Cardiac fibroblast (primary cell): ENCODE measurements around the gene GHSR.
A peak's percentile ranks its signal among the peaks of the same experiment; 100 is the strongest.
"Not testable (repeated sequence)": the region's sequence is repeated elsewhere in the genome, so short reads cannot be mapped to it uniquely, and the experiment has no call there.

ENCODE experiments used
- DNase-seq, 2 donors: peaks; one replicate each; pipeline versions ENCODE4 v3.0.0 to v3.0.0-alpha.2; 2010; ENCODE audit warnings: low read depth in 2 of 2
- H3K4me3 ChIP-seq, 2 donors: replicated peaks in 1 of 2; 1 replicate in 1 of 2; 2 replicates in 1 of 2; pipeline ENCODE4 v1.5.1; 2011; ENCODE audit warnings: low read depth in 2 of 2, low read length in 2 of 2, mild to moderate bottlenecking in 2 of 2, moderate library complexity in 1 of 2
- TF ChIP-seq, protein P1 (sequence below): IDR thresholded peaks from one replicate; pipeline ENCODE4 v1.5.1; 2011; ENCODE audit warnings: low read depth, mild to moderate bottlenecking, low read length, inconsistent platforms

The GHSR gene

DNA sequence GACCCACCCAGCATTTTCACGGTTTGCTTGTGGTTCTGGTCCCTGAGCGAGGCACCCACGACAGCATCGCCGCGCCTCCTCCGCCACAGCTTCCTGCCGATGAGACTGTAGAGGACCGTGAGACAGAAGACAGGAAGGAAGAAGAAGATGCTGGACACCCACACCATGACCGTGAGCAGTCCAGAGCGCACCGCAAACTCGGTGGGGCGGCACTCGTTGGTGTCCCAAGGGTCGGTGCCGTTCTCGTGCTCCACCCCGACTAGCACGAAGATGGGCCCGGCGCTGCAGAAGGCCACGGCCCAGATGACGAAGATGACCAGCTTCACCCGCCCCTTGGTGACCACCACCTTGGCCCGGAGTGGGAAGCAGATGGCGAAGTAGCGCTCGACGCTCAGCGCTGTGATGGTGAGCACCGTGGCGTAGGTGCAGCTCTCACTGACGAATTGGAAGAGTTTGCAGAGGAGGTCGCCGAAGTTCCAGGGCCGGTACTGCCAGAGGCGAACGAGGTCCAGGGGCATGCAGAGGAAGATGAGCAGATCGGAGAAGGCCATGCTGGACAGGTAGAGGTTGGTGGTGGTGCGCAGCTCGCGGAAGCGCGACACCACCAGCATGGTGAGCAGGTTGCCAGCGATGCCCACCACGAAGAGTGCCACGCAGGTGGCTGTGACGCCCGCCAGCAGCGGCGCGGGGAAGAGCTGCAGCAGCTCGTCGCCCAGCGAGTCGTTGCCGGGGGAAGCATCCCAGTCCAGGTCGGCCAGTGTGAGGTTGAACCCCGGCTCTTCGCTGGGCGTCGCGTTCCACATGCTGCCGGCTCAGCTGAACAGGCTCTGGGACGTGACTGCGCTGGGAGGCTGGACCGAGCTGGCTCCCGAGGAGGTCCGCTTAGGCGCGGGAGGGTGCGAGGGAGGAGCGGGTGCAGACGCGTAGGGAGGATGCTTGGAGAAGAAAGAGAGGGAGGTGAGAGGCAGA is at the start of gene GHSR:
GHSR (minus strand) TSS at position 846 of the 969 bp plus-strand sequence; CDS start at position 803, 43 bp downstream.
- TF ChIP-seq, protein P1, sequence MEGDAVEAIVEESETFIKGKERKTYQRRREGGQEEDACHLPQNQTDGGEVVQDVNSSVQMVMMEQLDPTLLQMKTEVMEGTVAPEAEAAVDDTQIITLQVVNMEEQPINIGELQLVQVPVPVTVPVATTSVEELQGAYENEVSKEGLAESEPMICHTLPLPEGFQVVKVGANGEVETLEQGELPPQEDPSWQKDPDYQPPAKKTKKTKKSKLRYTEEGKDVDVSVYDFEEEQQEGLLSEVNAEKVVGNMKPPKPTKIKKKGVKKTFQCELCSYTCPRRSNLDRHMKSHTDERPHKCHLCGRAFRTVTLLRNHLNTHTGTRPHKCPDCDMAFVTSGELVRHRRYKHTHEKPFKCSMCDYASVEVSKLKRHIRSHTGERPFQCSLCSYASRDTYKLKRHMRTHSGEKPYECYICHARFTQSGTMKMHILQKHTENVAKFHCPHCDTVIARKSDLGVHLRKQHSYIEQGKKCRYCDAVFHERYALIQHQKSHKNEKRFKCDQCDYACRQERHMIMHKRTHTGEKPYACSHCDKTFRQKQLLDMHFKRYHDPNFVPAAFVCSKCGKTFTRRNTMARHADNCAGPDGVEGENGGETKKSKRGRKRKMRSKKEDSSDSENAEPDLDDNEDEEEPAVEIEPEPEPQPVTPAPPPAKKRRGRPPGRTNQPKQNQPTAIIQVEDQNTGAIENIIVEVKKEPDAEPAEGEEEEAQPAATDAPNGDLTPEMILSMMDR = no peak
- no peak for DNase-seq
- H3K4me3 ChIP-seq = no peak within 1 kb of the TSS

- DNase-seq = peak; percentile 85 to 86
- not testable (repeated sequence) for H3K4me3 ChIP-seq
- TF ChIP-seq, protein P1 = peak; percentile 67
These were observed 42.0 kb upstream of the GHSR start for GRCh38 chr3:172490198-172490669.

GRCh38 chr3:172478116-172478515 is 29.9 kb upstream of the GHSR start:
- DNase-seq = no peak
- TF ChIP-seq, protein P1 = no peak

GRCh38 chr3:172476347-172476746 is 28.1 kb upstream of the GHSR start:
- DNase-seq = no peak
- TF ChIP-seq, protein P1 = no peak
- H3K4me3 ChIP-seq = no peak overlapping the region

More at GRCh38 chr3:172478116-172478515, 29.9 kb upstream of the GHSR start:
- no peak overlapping the region for H3K4me3 ChIP-seq

GRCh38 chr3:172475703-172476102 is 27.4 kb upstream of the GHSR start:
- TF ChIP-seq, protein P1 = no peak
- no peak for DNase-seq
- no peak overlapping the region for H3K4me3 ChIP-seq

DNA sequence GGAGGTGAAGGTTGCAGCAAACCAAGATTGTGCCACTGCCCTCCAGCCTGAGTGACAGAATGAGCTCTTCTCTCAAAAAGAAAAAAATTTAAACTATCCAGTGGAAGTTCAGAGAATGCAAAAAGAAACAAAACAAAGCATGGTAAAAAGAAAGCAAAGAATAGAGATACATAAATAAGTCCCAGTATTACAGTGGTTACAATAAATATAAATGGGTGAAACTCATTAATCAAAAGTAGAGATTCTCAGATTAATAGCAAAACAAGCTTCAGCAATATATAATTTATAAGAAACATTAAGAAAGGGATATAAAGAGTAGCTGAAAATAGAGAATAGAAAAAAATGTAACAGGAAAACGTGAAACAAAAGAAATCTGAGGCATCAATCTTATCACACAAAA is 23.6 kb upstream of the GHSR start:
- no peak for DNase-seq
- no peak overlapping the region for H3K4me3 ChIP-seq
- TF ChIP-seq, protein P1 = no peak
